GM12875 (cell line): ENCODE measurements around the gene TLE1.

ENCODE experiments used
- H3K4me3 ChIP-seq: one replicate; pipeline ENCODE4 v1.5.1; 2011; ENCODE audit warnings: low read depth, low read length, control low read depth
- CTCF ChIP-seq: IDR thresholded peaks from 2 replicates; pipeline ENCODE4 v1.5.1; 2011; ENCODE audit warnings: low read depth, mild to moderate bottlenecking, control low read depth, inconsistent platforms, low read length, moderate library complexity, borderline replicate concordance; ENCODE audit not compliant: insufficient read depth

Gene TLE1

GRCh38 chr9:81719972-81720371 lies 30.6 kb upstream of the TLE1 start:
- TF ChIP-seq CTCF = no peak
- H3K4me3 ChIP-seq = no peak overlapping the region

GRCh38 chr9:81718244-81718643 lies 28.9 kb upstream of the TLE1 start:
- no peak overlapping the region for H3K4me3 ChIP-seq
- TF ChIP-seq CTCF = no peak

GRCh38 chr9:81717747-81718077 lies 28.4 kb upstream of the TLE1 start:
- H3K4me3 ChIP-seq = no peak overlapping the region
- TF ChIP-seq CTCF = no peak

GRCh38 chr9:81717061-81717746 lies 27.9 kb upstream of the TLE1 start:
- no peak overlapping the region for H3K4me3 ChIP-seq

GRCh38 chr9:81716409-81716808 lies 27.1 kb upstream of the TLE1 start:
- TF ChIP-seq CTCF = no peak
- no peak overlapping the region for H3K4me3 ChIP-seq

More at GRCh38 chr9:81717061-81717746, 27.9 kb upstream of the TLE1 start:
- no peak for TF ChIP-seq CTCF

- H3K4me3 ChIP-seq = no peak overlapping the region
- TF ChIP-seq CTCF = no peak
Observed at GRCh38 chr9:81705578-81705977, 16.2 kb upstream of the TLE1 start.

GRCh38 chr9:81694541-81694940 lies 5.2 kb upstream of the TLE1 start:
- no peak overlapping the region for H3K4me3 ChIP-seq
- no peak for TF ChIP-seq CTCF
